Measurements from ENCODE around the gene TFAP2B.

Gene TFAP2B

GRCh38 chr6:50837589-50838445, 19.1 kb downstream of the TFAP2B start:
- in situ Hi-C loops (cut with MboI; ENCODE audit: low sequenced_read_pairs, unreplicated experiment) = no loop called here
- DNase-seq (ENCODE audit: low spot score) = no peak

GRCh38 chr6:50840112-50840810, 21.6 kb downstream of the TFAP2B start:
- no peak for DNase-seq (ENCODE audit: low spot score)
- TF ChIP-seq CTCF (IDR thresholded peaks at IDR 0.05; ENCODE audit: borderline replicate concordance, control extremely low read depth, extremely low read depth, insufficient read depth, missing control alignments) = no peak
- in situ Hi-C loops (cut with MboI; ENCODE audit: low sequenced_read_pairs, unreplicated experiment) = no loop called here

More at GRCh38 chr6:50837589-50838445, 19.1 kb downstream of the TFAP2B start:
- TF ChIP-seq CTCF (IDR thresholded peaks at IDR 0.05; ENCODE audit: borderline replicate concordance, control extremely low read depth, extremely low read depth, insufficient read depth, missing control alignments) = no peak

- DNase-seq (ENCODE audit: low spot score) = no peak
- no peak for TF ChIP-seq CTCF (IDR thresholded peaks at IDR 0.05; ENCODE audit: borderline replicate concordance, control extremely low read depth, extremely low read depth, insufficient read depth, missing control alignments)
- in situ Hi-C loops (cut with MboI; ENCODE audit: low sequenced_read_pairs, unreplicated experiment) = no loop called here
Observed at GRCh38 chr6:50840811-50841192, 22.1 kb downstream of the TFAP2B start.

GRCh38 chr6:50842446-50842845, 23.8 kb downstream of the TFAP2B start:
- in situ Hi-C loops (cut with MboI; ENCODE audit: low sequenced_read_pairs, unreplicated experiment) = no loop called here
- TF ChIP-seq CTCF (IDR thresholded peaks at IDR 0.05; ENCODE audit: borderline replicate concordance, control extremely low read depth, extremely low read depth, insufficient read depth, missing control alignments) = no peak
- DNase-seq (ENCODE audit: low spot score) = no peak

DNA sequence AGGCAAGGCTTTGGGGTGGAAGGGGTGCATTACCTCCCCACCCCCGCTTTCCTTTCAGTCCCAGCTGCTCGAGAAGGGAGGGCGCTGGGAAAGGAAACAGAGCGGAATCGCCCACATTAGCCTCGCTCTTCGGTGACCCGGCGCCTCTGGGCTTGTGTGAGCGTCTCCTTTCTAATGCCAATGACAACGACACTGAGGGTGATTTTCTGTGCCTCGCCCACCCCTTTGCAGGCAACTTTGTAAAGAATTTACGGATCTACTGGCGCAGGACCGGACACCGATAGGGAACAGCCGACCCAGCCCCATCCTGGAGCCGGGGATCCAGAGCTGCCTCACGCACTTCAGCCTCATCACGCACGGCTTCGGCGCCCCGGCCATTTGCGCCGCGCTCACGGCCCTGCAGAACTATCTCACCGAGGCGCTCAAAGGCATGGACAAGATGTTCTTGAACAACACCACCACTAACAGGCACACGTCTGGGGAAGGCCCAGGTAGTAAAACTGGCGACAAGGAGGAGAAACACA, 24.3 kb downstream of the TFAP2B start:
- no peak for TF ChIP-seq CTCF (IDR thresholded peaks at IDR 0.05; ENCODE audit: borderline replicate concordance, control extremely low read depth, extremely low read depth, insufficient read depth, missing control alignments)
- in situ Hi-C loops (cut with MboI; ENCODE audit: low sequenced_read_pairs, unreplicated experiment) = no loop called here
- DNase-seq (ENCODE audit: low spot score) = peak; percentile 20

GRCh38 chr6:50843842-50844241, 25.2 kb downstream of the TFAP2B start:
- peak; percentile 22 for DNase-seq (ENCODE audit: low spot score)
- no peak for TF ChIP-seq CTCF (IDR thresholded peaks at IDR 0.05; ENCODE audit: borderline replicate concordance, control extremely low read depth, extremely low read depth, insufficient read depth, missing control alignments)
- in situ Hi-C loops (cut with MboI; ENCODE audit: low sequenced_read_pairs, unreplicated experiment) = no loop called here
